Hair follicular keratinocyte (primary cell): ENCODE results near the gene EWSR1. TPM values are rescaled to one million over a fixed set of nuclear protein-coding genes. Genes with fewer than 3 reads are reported as not detected.

Experiments
- total RNA-seq: library from RNA; depleted of rRNA; stranded (reverse); fragments of >200 nt; gene quantifications from 2 replicates; pipeline ENCODE4 v1.2.3, GENCODE V29; 2015

EWSR1 gene
- total RNA-seq, result 177 and 256 TPM in 2 replicates

GRCh38 chr22:29267858-29268510 is at the start of gene EWSR1, which contains the start of gene RHBDD3:
TSS of gene EWSR1 (plus strand) at chr22:29268268. CDS start at chr22:29268337, 69 bp downstream.
TSS of gene RHBDD3 (minus strand) at chr22:29267981. CDS start at chr22:29265626, 2,355 bp downstream.

GRCh38 chr22:29306175-29306834 is 38.2 kb downstream of the EWSR1 start, which contains the start of gene GAS2L1:
TSS of gene GAS2L1 (plus strand) at chr22:29306650. CDS start at chr22:29308106, 1,456 bp downstream.

GRCh38 chr22:29315286-29316140 is 47.4 kb downstream of the EWSR1 start, which contains the start of gene RASL10A:
TSS of gene RASL10A (minus strand) at chr22:29315697. CDS start at chr22:29315246, 451 bp downstream.

Other genes with a start within 250 kb of the EWSR1 start
- not detected in 2 replicates for gene C22orf31, start 206.4 kb upstream of the EWSR1 start, total RNA-seq
- gene KREMEN1, start 195.2 kb upstream of the EWSR1 start, total RNA-seq, result 13.8 and 16.2 TPM in 2 replicates
- gene EMID1, start 62.4 kb upstream of the EWSR1 start, total RNA-seq, result not detected in 2 replicates
- gene RHBDD3, start 287 bp upstream of the EWSR1 start, total RNA-seq, result 16.4 and 23.0 TPM in 2 replicates
- 30.8 and 48.2 TPM in 2 replicates for gene GAS2L1, start 38.4 kb downstream of the EWSR1 start, total RNA-seq
- not detected in 2 replicates for gene RASL10A, start 47.4 kb downstream of the EWSR1 start, total RNA-seq
- gene AP1B1, start 120.3 kb downstream of the EWSR1 start, total RNA-seq, result 70.1 and 84.1 TPM in 2 replicates
- not detected in 2 replicates for gene RFPL1, start 170.3 kb downstream of the EWSR1 start, total RNA-seq
- gene NEFH, start 211.9 kb downstream of the EWSR1 start, total RNA-seq, result 0.31 and 0.80 TPM in 2 replicates